AG09319 (cell line): Measurements from ENCODE around the gene LAMB3.
"Not testable (repeated sequence)": the region's sequence is repeated elsewhere in the genome, so short reads cannot be mapped to it uniquely, and the experiment has no call there.

Source experiments
- DNase-seq: peaks from one replicate; pipeline ENCODE4 v3.0.0-alpha.2; 2010; ENCODE audit warnings: low read depth; ENCODE audit errors: extremely low read depth
- CTCF ChIP-seq: IDR thresholded peaks from 2 replicates; pipeline ENCODE4 v1.5.1; 2011; ENCODE audit warnings: low read depth, mild to moderate bottlenecking, inconsistent platforms, low read length, moderate library complexity

The LAMB3 gene

GRCh38 chr1:209652121-209652735, at the start of gene LAMB3:
Gene LAMB3, minus strand, starts transcription at chr1:209652425. Its CDS starts 1,481 bp downstream, at chr1:209650944.
- DNase-seq, result no peak
- TF ChIP-seq CTCF, result no peak

- DNase-seq, result not testable (repeated sequence)
These were observed 48.5 kb upstream of the LAMB3 start for GRCh38 chr1:209700686-209701085.

- TF ChIP-seq CTCF, result no peak
- no peak for DNase-seq
These were observed 44.9 kb upstream of the LAMB3 start for GRCh38 chr1:209697126-209697525.

- no peak for TF ChIP-seq CTCF
- DNase-seq, result no peak
These were observed 44.4 kb upstream of the LAMB3 start for GRCh38 chr1:209696673-209697072.

- DNase-seq, result peak; percentile 67
- peak; percentile 83 for TF ChIP-seq CTCF
These were observed 40.7 kb upstream of the LAMB3 start for GRCh38 chr1:209692745-209693504.

- no peak for DNase-seq
- no peak for TF ChIP-seq CTCF
These were observed 40.1 kb upstream of the LAMB3 start for GRCh38 chr1:209692296-209692695.

GRCh38 chr1:209691237-209691636, 39.0 kb upstream of the LAMB3 start:
- DNase-seq, result no peak
- no peak for TF ChIP-seq CTCF

GRCh38 chr1:209689477-209689876, 37.3 kb upstream of the LAMB3 start:
- no peak for DNase-seq

More at GRCh38 chr1:209689477-209689876, 37.3 kb upstream of the LAMB3 start:
- no peak for TF ChIP-seq CTCF
